Inflammatory macrophage (primary cell): Measurements from ENCODE around the gene FAM3A.
A peak's percentile ranks its signal among the peaks of the same experiment; 100 is the strongest.

Experiments
- DNase-seq, 2 donors: peaks; one replicate each; pipeline ENCODE4 v3.0.0-alpha.2; 2020 to 2022

Gene FAM3A

DNA sequence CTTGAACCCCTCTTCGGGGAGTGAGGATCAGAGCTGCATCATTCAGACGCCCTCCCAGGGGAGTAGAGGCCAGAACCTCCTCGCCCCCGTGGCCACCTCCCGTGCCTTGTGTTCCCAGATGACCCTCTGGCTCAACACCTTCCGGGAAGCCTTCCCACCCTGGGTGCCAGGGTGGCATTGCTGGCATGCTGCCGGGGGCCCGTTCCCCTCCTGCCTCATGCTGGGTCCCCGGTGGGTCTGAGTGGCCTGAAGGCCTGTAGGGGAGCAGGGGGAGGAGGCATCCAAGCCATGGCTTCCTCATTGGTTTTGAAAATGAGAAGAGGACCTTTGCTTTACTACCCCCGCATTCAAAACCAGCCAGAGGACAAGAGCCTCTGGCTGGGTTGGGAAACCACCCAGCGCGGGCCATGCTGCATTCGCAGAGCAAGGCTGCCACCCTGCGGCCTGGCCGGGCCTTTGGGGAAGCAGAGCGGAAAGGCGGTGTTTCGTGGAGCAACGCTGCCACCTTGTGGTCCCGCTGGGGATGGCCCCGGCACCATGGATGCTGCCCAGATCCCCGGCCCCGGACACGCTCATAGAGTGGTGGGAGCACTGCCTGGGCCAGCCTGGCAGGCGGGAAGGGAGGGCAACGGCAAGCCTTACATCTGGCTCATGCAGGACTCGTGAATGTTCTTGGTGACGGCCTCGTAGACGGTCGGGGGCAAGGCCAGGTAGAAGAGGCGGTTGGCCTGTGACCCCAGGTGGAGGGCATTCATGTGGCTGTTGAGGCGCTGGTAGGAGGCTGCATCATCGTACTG, 18.7 kb upstream of the FAM3A start:
- DNase-seq, result peak; percentile 90 to 94

DNA sequence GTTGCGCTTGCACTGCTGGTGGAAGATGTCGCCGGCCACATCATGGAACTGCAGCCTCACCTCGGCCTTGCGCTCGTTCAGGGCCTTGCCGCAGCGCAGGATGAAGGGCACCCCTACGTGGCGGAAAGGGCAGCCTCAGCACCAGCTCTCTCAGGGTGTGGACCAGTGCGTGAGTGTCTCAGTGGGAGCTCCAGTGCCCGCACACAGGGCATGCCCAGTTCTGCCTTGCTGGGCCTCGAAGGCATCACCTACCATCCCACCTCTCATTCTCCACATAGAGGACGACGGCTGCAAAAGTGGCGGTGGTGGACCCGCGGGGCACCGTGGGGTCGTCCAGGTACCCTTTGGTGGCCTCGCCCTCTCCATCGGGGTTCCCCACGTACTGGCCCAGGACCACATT, 16.7 kb upstream of the FAM3A start:
- no peak for DNase-seq

DNA sequence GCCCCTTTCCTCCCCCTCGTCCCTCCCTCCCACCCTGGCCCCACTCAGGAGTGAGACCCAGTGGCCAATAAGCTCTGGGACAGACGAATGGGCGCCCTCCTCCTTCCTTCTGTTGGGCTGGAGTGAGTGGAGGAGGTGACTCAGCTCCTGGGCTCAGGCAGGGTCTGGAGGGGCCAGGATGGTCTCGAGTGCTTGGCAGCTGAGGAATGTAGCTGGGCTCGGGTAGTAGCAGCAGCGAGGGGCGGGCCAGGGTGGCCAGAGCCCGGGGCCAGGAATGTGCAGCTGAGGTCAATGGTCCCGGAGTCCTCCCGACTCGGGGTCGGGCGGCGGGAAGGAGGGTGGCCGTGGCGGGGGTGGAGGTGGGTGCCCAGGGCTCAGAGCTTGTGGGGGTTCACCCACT, 15.6 kb upstream of the FAM3A start:
- no peak for DNase-seq

DNA sequence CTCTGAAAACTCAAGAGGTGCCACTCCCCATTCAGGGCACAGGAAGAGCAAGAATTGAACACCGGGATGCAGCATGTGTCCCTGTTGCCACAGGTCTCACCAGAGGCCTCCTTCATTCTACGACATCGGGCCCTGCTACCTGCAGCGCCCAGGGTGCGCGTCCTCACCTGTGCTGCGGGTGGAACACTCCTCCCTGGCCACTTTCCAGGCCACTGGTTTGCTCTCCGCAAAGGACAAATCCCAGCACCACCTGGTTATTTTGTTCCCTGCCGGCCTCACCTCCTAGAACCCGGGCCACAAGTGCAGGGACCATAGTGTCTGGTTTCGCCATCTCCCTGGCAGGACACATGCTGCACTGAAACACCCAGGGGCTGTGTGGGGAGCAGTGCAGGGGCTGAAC, 14.3 kb upstream of the FAM3A start:
- DNase-seq, result no peak

DNA sequence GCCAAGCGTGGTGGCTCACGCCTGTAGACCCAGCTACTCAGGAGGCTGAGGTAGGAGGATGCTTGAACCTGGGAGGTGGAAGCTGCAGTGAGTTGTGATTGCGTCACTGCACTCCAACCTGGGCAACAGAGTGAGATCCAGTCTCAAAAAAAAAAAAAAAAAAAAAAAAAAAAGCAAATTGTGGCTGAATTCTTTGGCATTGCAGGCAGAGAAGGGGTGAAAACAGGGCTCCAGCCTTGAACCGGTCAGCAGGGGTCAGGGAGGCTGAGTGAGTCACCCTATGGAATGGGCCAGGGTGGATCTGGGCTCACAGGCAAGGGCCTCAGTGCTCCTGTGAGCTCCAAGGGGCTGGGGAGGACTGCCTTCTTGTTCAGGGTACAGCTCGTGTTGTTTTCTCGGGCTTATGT, 13.2 kb upstream of the FAM3A start:
- no peak for DNase-seq

DNA sequence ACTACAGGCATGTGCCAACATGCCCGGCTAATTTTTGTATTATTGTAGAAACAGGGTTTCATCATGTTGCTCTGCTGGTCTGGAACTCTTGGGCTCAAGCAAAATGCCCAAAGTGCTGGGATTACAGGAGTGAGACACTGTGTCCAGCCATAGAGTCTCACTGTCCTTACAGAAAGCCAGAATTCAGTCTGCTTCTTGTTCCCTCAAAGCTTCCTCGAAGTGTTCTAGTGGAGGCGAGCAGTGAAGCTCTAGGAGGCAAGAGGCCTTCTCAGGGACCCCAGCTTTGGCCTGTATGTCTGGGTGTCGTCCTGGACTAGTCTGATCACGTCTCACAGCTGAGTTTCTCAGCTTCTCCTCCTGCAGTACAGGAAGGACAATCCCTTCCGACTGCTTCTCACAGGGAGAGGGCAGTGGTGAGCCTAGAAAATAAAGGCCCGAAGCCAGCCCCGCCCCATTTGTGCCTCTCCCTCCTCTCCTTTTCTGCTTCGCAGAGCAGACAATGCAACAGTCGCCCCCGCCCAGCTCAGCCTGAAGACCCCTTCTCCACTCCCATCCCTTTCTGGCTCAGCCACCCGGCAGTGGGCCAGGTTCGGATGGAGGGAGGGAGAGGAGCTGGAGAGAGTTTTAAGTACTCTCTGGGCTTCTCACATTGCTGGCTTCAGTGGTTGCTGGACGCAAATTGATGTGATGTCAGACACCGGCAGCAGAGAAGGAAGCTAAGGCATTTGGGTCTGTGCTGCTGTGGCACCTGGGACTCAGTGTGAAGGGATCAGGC, 11.1 kb upstream of the FAM3A start:
- peak; percentile 65 to 68 for DNase-seq

DNA sequence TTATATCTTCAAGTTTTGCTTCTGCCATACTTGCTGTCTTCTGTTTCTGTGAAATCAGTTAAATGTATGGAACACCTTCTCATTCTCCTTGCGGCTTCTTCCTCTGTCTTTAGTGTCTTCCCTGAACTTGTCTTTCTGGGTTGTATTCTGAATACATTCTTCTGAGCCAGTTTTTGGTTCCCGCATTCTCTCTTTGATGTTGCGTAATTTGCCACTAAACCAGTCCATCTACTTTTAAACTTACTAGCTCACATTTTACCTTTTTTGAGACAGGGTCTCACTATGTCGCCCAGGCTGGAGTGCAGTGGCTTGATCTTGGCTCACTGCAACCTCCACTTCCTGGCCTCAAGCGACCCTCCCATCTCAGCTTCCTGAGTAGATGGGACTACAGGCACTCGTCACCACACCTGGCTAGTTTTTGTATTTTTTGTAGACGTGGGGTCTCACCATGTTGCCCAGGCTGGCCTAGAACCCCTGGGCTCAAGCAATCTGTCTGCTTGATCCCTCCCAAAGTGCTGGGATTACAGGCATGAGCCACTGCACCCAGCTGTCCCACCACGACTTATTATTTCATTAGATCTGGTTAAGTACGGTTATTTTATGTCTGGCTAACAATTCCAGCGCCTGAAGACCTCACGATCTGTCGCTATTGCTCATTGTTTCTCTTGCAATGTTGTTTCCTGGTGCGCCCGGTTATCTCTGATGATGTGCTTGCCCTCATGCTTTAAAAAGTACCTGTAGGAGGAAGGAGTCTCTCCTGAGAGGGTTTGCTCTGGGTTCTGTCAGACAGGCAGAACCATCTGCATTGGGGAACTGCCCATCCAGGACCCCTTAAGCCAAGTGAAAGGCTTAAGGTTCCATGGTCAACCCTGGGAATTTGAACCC, 9.8 kb upstream of the FAM3A start:
- no peak for DNase-seq

DNA sequence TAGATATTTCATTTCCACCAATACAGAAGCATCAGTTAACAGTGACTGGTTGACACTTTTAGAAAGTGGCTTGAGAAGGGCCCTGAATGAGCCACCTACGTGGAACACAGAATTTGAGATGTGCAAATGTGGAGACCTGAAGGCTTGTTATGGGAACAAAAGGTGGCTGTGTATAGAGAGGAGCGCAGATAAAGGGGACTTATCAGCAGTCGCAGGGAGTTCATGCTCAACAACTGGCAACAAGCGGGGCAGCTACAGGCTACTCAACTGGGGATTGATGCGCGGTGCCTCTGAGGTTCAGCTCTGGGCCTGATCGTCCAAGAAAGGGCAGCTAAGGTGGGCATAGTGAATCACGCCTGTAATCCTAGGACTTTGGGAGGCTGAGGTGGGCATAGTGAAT, 3.4 kb upstream of the FAM3A start:
- DNase-seq, result no peak

DNA sequence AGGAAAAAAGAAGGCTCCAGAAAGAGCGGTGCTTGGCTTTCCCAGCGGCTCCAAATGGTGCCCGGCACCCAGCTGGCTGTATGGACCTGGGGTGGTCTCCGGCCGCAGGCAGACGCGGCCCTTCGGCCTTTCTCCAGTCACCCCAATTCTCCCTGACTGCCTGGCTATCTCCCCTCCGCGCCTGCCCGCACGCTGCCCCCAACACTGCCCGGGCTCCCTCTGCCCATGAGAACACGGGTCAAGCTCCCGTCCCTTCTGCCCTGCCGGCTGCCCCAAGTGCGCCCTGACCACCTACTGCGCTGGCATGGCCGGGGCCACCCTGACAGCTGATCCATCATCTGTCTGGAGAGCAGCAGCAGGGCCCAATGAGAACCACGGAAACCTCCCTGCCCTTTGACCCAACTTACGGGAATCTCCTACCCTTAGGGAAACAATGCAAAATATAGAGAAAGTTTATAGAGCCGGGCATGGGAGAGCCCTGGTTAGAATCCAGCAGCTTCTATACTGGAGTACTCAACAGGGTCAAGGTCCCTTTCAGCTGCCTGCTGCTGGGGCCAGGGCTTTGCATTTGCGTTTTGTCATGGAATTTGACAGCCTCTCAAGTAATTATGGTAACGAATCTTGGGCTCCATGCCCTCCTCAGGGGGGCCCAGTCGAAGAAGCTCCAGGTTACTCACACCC, 1.2 kb upstream of the FAM3A start:
- no peak for DNase-seq

DNA sequence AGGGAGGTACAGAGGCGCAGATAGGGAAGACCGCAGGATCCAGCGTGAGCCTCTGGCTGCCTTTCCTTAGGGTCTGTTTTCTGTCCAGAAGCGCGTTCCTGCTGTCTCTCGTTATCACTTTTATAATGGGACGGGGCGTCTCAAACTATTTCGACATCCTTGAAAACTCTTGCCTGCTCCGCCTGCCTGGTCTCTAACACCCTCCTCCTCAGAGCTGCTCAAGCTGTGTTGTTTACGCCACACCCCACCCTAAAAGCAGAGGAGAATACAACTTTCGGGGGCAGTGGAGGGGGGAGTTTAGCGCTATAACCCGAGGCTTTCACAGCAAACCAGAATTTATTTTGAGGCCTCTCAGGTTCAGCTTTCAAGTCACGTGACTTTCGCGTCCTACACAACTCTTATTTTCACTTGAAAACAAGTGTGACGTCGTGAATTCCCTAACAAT, 646 bp upstream of the FAM3A start:
- DNase-seq, result no peak

DNA sequence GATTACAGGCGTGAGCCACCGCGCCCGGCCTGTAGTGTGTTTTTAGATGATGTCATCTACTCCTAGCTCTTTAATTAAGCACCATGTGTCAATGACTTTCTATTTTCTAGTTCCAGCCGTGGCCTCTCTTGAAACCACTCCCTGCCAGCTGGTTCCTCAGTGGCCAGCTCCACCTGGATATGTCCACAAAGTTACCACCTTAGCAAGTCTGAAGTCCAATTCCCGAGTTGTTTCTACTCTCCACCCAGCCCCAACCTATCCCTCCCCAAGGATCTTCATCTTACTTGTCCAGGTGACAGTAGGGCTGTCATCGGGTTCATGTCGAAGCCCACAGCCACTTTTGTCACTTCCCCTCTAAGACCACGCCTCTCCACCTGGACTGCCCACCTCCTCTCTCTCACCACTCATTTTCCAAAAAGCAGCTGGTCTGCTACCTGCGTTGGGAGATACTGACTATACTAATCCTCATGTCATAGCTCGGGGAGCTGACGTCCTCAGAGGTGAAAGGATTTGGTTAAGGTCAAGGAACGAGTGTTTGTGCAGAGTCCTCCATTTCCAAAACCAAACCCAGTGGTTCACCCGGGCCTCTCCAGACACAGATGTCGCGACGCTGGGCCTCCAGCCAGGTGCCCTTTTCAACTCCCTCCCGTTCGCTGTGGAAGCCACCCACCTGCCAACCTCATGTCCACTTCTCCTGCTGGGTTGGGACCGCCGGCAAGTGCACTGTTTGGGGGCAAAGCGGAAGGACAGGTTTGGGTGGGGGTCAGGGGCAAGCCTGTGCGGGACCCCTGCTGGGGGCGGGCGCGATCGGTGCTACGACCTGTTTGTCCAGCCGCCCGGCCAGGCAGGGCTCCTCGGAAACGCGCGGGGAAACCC, 704 bp downstream of the FAM3A start:
- no peak for DNase-seq

DNA sequence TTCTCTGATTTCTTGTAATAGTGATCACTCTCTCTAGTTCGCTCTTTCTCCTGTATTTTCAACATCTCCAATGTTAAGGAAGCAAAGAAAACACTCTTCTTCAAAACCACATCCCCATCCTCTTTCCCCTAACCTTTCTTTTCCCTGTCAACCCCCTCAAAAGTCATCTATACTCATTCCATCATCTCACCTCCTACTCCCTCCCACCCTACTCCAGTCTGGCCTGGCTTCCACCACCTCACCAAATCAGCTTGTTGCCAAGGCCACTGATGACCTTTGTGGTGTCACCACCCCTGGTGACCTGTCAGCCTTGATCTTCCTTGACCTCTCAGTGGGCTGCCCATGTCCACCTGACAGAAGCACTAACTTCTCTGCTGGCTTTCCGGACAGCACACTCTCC, 2.3 kb downstream of the FAM3A start:
- peak in 1 of 2 donors; percentile 34 for DNase-seq

DNA sequence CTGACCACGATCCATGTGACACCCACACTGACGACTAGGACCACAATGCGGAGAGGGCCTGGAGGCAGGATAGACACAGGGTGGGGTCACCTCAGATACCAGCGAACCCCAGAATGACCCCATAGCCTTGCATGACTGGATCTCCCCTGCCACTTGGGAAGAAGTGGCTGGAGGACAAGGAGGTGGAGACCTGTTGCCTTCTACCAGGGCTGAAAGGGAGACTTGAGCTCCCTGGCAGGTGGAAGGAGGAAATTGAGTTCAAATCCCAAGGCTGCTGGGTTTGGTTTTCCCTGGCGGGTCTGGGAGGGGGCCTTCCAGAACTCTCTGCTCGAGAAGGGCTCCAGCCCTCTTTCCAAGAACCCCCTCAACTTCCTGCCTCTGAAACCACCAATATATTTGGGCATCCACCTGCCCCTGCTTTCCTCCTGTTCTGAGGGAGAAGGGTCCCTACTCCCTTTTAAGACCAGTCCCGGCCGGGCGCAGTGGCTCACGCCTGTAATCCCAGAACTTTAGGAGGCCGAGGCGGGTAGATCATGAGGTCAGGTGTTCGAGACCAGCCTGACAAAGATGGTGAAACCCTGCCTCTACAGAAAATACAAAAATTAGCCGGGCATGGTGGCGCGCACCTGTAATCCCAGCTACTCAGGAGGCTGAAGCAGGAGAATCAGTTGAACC, 3.0 kb downstream of the FAM3A start:
- no peak for DNase-seq

DNA sequence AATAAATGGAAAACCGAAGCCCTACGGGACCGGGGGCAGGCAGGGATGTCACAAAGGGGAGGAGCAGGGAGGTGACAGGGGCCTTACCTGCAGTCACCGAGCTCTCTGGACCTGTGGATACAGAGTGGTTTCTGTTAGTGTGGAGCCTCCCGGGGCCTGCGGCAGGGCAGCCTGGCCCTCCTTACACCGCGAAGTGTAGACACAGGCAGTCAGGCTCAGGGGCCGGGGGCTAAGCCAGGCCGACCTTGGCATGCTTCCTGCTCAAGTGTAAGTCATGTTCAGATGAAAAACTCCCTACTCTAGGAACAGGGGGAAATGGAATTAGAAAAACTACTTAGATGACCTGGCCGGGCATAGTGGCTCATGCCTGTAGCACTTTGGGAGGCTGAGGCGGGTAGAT, 4.3 kb downstream of the FAM3A start:
- no peak for DNase-seq

DNA sequence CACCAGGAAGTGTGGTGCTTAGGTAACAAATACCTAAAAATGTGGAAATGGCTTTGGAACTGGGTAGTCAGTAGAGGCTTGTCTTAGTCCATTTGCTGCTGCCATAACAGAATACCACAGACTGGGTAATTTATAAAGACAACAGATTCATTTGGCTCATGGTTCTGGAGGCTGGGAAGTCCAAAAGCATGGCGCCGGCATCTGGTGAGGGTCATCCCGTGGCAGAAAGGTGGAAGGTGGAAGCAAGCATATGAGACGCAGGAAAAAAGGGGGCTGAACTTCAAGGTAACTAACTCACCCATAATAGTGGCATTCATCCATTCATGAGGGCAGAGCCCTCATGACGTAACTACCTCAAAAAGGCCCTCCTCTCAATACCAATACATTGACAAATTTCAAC, 6.6 kb downstream of the FAM3A start:
- no peak for DNase-seq

DNA sequence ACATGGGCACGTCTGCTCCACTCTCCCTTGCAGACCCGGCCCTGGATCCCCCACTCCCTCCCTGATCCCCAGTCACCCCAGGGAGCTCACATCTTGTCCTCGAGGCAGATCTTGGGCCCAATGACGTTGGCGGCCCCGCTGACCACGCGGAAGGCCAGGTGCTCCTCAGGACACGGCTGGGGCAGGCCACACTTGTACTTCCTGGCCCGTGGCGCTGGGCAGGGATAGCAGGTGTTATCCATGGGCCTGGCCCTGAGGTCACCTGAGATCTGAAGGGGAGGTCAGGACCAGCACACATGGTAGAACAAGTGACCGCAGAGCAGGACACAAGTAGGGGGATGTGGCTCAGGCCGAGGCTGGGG, 7.7 kb downstream of the FAM3A start:
- no peak for DNase-seq

DNA sequence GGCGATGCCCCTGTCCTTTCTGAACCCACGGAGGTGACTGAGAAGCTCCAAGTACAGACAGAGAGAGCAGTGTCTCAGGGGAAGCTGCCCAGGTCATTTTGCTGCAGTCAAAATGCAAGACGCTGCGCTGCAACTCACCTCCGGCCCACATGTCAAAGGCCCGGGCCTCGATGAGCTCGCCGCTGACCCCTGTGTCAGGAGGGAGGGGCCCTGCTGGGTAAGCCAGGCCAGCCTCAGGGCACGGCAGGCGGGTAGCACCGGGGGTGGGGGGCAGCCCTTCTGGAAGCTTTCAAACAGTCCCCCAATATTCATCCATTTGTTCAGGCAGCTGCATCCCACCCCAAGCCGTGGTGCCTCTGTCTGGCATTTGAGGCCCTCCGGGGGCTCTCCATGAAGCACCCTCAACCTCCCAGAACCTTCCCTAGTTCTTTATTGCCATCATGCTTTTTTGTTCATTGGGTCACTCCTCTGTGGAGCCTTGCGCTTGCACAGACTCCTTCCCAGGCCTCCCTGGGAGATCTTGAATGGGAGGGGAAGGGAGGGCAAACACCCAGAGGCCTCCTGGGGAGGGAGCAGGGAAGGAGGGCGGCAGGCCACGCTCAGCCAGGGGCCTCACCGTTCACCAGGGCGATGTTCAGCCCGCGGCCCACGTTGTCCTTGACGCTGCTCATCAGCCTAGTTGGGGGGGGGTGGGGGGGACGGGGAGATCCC, 8.2 kb downstream of the FAM3A start:
- DNase-seq, result no peak

DNA sequence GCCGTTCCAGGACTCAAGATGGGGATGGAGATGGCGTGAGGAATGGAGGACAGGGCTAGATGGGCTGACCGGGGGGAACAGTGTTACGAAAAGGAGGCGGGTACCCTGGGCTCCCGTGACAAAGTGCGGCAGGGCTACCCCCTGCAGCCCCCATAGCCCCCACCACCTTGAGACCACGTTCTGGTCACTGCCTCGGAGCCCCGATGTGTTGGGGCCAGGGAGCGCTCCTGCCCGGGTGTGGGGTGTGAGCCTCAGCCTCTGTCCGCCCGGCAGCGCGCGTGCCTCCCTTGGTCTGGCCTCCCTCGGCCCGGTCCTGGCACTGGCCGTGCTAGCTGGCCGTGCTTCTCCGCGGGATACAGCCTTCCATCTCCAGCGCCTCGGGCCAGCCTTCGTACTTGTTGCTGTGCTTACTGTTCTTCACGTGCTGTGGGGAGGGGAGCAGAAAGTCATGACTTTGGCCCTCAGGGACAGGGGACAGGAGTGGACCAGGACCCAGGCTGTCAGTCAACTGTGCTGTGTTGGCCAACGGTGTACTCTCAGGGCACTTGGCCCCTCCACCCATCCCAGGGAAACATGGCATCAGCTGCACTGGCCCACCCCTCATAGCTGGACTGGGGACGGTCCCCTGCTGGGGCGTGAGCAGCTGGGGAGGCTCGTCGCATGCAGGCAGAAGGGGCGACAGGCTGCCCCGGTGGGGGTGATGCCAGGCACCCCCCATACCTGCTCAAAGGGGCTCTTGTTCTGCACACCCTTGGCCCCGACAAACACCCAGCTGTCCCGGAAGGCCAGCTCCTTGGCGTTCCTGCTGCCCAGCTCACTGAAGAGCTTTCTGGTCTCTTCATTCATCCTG, 9.3 kb downstream of the FAM3A start:
- DNase-seq, result no peak

DNA sequence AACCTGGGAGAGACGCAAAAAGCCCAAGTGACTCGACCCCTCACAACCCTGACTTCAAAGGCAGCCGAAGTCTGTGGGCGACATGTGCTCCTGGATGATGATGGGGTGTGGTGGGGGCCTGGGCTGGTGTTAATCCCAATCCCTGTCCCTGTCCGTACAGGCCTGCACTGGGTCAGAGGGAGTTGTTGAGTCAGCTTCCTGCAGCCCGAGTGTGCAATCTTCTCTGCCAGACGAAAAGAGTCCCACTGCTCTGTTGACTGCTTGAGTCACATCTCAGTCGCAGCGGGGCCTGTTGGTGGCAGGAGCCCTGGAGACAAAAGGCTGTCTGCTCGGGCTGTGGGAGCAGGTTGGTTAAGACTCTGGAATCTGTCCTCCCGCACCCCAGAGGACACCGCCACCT, 10.3 kb downstream of the FAM3A start:
- peak in 1 of 2 donors; percentile 24 for DNase-seq
